A673 (cell line): ENCODE data around the gene RNF41. TPM values are rescaled to one million over a fixed set of nuclear protein-coding genes. Genes with fewer than 3 reads are reported as not detected.

ENCODE experiments used
- BruUV-seq: library from RNA; stranded (reverse); fragments of 400-500 nt; replicated peaks from 2 replicates; lab custom pipeline; 2021; lab: Mats Ljungman, UMichigan
- CTCF ChIA-PET: fragments of 300-600 bp; sonication (Branson Sonifier 250); formaldehyde crosslinking; loops from one replicate; lab custom pipeline; 2022; ENCODE audit warnings: antibody characterized with exemption; lab: Charles Lee
- POLR2A ChIA-PET: fragments of 300-600 bp; sonication (Branson Sonifier 250); formaldehyde crosslinking; loops from one replicate; lab custom pipeline; 2022; ENCODE audit warnings: antibody characterized with exemption; ENCODE audit not compliant: low non-redundant PET; lab: Charles Lee
- DNase-seq: peaks from one replicate; pipeline ENCODE4 v3.0.0-alpha.2; 2015; ENCODE audit warnings: low spot score
- H3K27ac ChIP-seq: fragments of 200-600 bp; sonication (generic); 2 replicates; pipeline ENCODE4 v1.5.1; 2016; ENCODE audit warnings: mixed run types, low read depth, mild to moderate bottlenecking, mixed read lengths, antibody characterized with exemption, low read length; ENCODE audit not compliant: poor library complexity, severe bottlenecking
- H3K27me3 ChIP-seq: fragments of 200-600 bp; sonication (generic); replicated peaks from 2 replicates; pipeline ENCODE4 v1.6.1; 2017; ENCODE audit warnings: mixed run types, low read depth, mild to moderate bottlenecking, mixed read lengths, antibody characterized with exemption, low read length; ENCODE audit not compliant: insufficient read depth, poor library complexity
- H3K36me3 ChIP-seq: fragments of 200-600 bp; sonication (generic); 2 replicates; pipeline ENCODE4 v1.6.1; 2016; ENCODE audit warnings: mixed run types, mild to moderate bottlenecking, mixed read lengths, antibody characterized with exemption, low read length; ENCODE audit not compliant: insufficient read depth, poor library complexity, severe bottlenecking
- H3K4me1 ChIP-seq: fragments of 200-600 bp; sonication (generic); 2 replicates; pipeline ENCODE4 v1.6.1; 2017; ENCODE audit warnings: mixed run types, mild to moderate bottlenecking, mixed read lengths, antibody characterized with exemption, low read length; ENCODE audit not compliant: insufficient read depth, poor library complexity, severe bottlenecking
- H3K4me3 ChIP-seq: fragments of 200-600 bp; sonication (generic); 2 replicates; pipeline ENCODE4 v1.5.1; 2016; ENCODE audit warnings: low read depth, mixed run types, mild to moderate bottlenecking, mixed read lengths, low read length; ENCODE audit not compliant: poor library complexity, severe bottlenecking
- H3K9me3 ChIP-seq: fragments of 200-600 bp; sonication (generic); 2 replicates; pipeline ENCODE4 v1.6.1; 2016; ENCODE audit warnings: mixed run types, low read depth, mild to moderate bottlenecking, mixed read lengths, antibody characterized with exemption, low read length; ENCODE audit not compliant: poor library complexity, severe bottlenecking
- EZH2 ChIP-seq: fragments of 200-600 bp; sonication (generic); IDR thresholded peaks from 2 replicates; pipeline ENCODE4 v1.6.1; 2017; ENCODE audit warnings: borderline replicate concordance, low read depth, mild to moderate bottlenecking, mixed read lengths, antibody characterized with exemption, low read length; ENCODE audit not compliant: poor library complexity, severe bottlenecking
- intact Hi-C: fragments of 100-400 bp; cut with micrococcal nuclease; formaldehyde crosslinking; loops from one replicate; pipeline ENCODE4 v1.10.0; 2022; ENCODE audit not compliant: unreplicated experiment
- total RNA-seq: library from RNA; stranded (reverse); gene quantifications from 2 replicates; pipeline ENCODE4 v1.2.3, GENCODE V29; 2021
- TF ChIP-seq, protein P1 (sequence below): fragments of 300-800, 200-600 bp; sonication (generic); conservative IDR thresholded peaks from 2 replicates; pipeline ENCODE4 v1.5.1; 2017; ENCODE audit warnings: low read depth, mild to moderate bottlenecking, antibody characterized with exemption, low read length, moderate library complexity, mixed read lengths

The RNF41 gene
- total RNA-seq, 1 experiment from 2014 or later, result 48.1 TPM

DNA sequence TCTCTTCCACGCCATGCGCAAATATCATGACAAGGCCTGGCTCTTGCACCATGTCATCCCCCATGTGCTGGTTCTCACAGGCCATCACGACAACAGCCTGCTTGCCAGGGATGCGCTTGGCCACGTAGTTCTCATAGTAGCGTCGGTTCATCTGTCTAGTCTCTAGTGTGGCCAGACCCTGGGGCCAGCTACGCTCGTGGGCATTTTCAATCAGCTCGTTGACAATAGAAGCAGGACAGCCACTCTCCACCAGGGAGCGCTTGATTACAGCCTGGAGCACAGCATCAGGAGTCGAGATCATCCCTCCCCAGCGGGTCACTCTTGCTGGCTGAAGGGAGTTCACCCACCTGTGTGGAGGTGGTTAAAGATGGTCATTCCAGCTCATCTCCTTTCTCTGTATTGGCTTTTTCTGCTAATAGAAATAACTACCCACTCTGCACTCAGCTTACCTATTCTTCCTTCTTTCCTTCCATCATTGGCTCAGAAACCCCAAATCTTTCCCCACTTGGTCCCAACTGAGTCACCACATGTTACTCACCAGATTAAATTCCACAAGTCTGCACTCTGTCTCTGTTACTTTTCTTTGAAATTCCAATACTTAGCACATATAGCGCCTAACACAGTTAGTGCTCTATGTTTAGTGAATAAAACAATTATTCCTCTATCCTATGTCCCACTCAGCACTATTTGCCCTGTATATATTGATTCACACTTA, 15.1 kb downstream of the RNF41 start:
- intact Hi-C loops, result no loop called here
- TF ChIP-seq EZH2, result no peak
- TF ChIP-seq, protein P1, sequence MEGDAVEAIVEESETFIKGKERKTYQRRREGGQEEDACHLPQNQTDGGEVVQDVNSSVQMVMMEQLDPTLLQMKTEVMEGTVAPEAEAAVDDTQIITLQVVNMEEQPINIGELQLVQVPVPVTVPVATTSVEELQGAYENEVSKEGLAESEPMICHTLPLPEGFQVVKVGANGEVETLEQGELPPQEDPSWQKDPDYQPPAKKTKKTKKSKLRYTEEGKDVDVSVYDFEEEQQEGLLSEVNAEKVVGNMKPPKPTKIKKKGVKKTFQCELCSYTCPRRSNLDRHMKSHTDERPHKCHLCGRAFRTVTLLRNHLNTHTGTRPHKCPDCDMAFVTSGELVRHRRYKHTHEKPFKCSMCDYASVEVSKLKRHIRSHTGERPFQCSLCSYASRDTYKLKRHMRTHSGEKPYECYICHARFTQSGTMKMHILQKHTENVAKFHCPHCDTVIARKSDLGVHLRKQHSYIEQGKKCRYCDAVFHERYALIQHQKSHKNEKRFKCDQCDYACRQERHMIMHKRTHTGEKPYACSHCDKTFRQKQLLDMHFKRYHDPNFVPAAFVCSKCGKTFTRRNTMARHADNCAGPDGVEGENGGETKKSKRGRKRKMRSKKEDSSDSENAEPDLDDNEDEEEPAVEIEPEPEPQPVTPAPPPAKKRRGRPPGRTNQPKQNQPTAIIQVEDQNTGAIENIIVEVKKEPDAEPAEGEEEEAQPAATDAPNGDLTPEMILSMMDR, result peak; percentile 72
- BruUV-seq, result no TSS peak
- Histone ChIP-seq H3K4me3 (no peak overlapping the region), H3K36me3 (peaks cover 44% of the 10 kb centered on the region), H3K9me3 (no peaks in the 10 kb centered on the region), H3K4me1 (peaks cover 5% of the 10 kb centered on the region), H3K27ac (no peak overlapping the region), H3K27me3 (no peaks in the 10 kb centered on the region)
- ChIA-PET CTCF (interaction anchor here (0.6 to 2.8 kb wide), 4 partner anchors 15 to 258 kb away, joined by 3 to 17 read pairs (median 8); partner anchors contain the start of genes RNF41 and SMARCC2), POLR2A (interaction anchor here (0.6 kb wide), 1 partner anchor 15 kb away, joined by 3 read pairs; the partner anchor contains the start of gene RNF41)
- DNase-seq, result peak; percentile 56

DNA sequence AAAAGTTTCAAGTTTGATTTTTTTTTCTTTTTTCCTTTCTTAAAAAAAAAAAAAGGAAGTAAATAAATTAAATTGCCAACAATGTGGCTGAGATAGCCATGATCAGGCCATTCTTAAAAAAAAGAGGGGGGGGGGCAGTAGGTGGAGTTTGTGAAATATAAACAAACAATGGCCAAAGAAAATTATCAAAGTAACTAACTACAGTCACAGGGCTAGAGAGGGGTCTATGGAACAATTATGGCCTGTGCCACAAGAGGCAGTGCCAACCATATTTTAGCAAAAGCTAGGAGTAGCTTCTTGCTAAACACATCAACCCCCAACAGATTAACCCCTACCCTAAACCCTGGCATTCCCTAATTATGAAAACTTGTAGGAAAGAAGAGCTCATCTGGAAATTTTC, 16.3 kb downstream of the RNF41 start:
- no peak for TF ChIP-seq EZH2
- TF ChIP-seq, protein P1, result 0 out of 2 replicates have a peak, but pooled peaks have one; percentile 26
- H3K4me3 ChIP-seq, result no peak overlapping the region
- intact Hi-C loops, result no loop called here
- H3K4me1 ChIP-seq, result peaks cover 5% of the 10 kb centered on the region
- CTCF ChIA-PET, result interaction anchor here (0.7 to 2.8 kb wide), 4 partner anchors 16 to 259 kb away, joined by 3 to 17 read pairs (median 8); partner anchors contain the start of genes RNF41 and SMARCC2
- peaks cover 39% of the 10 kb centered on the region for H3K36me3 ChIP-seq
- DNase-seq, result no peak
- no peak overlapping the region for H3K27ac ChIP-seq
- no TSS peak for BruUV-seq
- no peaks in the 10 kb centered on the region for H3K9me3 ChIP-seq
- H3K27me3 ChIP-seq, result no peaks in the 10 kb centered on the region
- POLR2A ChIA-PET, result no interaction called here

DNA sequence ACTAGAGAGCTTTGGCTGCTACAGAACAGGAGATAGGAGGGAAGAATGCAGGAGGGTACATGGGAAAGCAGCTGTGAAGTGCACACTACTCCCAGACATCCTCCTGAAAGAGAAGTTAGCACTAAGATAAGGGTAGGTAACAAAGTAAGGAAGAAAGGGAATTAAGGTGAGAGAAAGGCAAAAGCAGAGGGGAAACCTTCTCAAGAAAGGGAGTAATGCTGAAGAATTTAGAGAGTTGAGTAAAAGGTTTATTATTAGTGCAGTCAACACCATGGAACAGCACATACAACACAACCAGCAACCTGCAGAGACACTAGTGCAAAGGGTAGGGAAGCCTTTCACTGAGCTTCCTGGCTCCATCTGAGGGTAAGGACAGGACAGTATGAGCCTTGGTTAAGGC, 17.4 kb downstream of the RNF41 start:
- Histone ChIP-seq H3K27me3 (no peaks in the 10 kb centered on the region), H3K36me3 (peaks cover 30% of the 10 kb centered on the region), H3K4me3 (no peak overlapping the region), H3K9me3 (no peaks in the 10 kb centered on the region), H3K4me1 (peaks cover 5% of the 10 kb centered on the region), H3K27ac (no peak overlapping the region)
- CTCF ChIA-PET, result no interaction called here
- TF ChIP-seq EZH2, result no peak
- TF ChIP-seq, protein P1, result no peak
- no TSS peak for BruUV-seq
- no peak for DNase-seq
- intact Hi-C loops, result no loop called here
- POLR2A ChIA-PET, result no interaction called here
